NCI-H128 (cell line): Measurements from ENCODE around the gene DLGAP4.

Experiments
- DNase-seq: peaks from one replicate; lab custom pipeline; 2025; ENCODE audit not compliant: unreplicated experiment; lab: John Stamatoyannopoulos, UW

The DLGAP4 gene

DNA sequence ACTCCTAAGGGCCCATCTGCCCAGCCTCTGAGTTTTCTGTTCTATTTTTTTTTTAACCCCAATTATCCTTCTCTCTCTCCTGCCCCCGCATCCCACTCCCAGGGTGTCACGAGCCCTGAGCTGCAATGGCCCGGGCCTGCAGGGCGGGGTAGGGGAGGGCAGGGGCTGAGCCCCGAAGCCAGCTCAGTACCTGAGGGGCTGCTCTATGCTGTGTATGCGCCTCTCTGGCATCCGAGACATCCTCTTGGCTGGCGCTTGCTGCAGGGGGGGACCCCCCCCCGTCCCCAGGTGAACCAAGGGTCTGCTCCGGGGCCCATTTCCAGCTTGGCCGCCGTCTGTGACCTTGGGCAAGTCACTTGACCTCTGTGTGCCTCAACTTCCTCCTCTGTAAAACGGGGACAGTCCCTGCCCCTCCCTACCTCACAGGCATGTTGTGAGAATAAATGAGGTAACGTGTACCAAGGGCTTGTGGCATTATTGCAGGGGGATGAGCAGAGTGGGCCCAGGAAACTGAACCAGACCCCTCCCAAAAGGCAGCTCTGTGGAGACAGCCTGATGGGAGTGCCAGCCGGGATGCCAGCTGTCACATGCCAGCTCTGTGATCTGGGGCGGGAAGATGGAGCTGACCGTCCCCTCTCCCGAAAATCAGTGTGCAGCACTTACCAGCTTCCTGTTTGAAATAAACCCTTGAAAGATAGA is 222.2 kb downstream of the DLGAP4 start:
- no peak for DNase-seq

DNA sequence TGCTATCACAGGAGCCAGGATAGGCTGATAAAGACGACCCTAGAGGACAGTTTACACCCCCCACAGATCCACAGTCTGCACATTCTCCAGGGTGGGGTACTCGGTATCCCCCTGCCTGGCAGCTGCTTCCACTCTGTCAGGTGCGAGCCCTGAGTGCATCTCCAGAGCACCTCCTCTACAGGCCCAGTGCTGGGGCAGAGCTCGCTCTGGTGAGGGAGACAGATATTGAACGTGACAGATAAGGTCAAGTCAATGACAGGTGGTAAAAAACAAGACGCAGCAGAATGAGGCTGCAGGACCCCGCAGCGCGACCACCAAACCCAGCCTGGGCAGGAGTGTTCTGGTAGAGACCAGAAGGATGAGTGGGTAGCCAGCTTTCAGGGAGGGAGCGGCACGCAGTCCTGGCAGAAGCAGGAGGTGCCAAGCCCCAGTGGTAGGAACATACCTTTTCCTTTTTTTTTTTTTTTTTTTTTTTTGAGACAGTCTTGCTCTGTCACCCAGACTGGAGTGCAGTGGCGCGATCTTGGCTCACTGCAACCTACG is 222.8 kb downstream of the DLGAP4 start:
- DNase-seq = no peak

DNA sequence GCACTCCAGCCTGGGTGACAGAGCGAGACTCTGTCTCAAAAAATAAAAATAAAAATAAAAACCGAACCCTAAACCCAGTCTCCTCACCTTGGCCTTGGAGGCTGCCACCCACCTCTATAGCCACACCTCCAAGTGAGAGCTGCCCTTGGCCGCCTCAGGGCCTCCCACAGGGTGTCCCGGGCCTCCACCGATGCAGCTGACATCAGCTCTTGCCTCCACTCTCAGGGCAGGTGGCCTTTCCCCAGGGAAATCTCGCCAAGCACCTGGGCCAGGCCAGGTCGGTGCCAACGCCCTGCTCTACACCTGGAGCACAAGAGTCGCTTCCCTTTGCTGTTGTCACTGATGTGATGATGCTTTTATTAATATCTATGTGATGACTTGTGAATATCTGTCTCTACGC is 226.2 kb downstream of the DLGAP4 start:
- DNase-seq = no peak

DNA sequence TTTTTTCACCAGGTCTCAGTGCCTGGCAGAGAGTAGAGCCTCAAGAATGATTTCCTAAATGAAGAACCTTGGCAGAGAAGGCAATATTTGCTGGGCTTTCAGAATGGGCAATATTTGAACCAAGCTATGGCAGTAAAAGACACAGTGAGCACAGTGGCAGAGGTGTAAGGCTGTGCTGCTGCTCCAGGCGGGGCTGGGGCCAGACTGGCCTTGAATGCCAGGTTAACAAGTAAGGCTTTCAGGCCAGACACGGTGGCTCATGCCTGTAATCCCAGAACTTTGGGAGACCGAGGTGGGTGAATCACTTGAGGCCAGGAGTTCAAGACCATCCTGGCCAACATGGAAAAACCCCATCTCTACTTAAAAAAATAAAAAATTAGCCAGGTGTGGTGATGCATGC is 226.7 kb downstream of the DLGAP4 start:
- no peak for DNase-seq

DNA sequence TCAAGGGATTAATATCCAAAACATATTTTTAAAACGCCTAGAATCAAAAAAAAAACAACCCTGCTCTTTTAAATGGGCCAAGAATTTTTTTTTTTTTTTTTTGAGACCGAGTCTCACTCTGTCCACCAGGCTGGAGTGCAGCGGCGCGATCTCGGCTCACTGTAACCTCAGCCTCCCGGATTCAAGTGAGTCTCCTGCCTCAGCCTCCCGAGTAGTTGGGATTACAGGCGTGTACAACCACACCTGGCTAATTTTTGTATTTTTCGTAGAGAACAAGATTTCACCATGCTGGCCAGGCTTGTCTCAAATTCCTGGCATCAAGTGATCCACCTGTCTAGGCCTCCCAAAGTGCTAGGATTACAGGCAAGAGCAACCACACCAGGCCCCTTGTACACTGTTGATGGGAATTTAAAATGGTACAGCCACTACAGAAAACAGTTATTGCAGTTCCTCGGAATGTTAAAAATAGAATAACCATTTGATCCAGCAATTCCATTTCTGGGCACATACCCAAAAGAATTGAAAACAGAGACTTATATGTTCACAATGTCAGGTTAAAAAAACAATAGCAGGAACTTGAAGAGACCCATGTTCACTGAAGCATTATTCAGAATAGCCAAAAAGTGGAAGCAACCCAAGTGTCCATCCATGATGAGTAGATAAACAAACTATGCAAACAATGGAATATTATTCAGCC is 232.0 kb downstream of the DLGAP4 start:
- DNase-seq = no peak

DNA sequence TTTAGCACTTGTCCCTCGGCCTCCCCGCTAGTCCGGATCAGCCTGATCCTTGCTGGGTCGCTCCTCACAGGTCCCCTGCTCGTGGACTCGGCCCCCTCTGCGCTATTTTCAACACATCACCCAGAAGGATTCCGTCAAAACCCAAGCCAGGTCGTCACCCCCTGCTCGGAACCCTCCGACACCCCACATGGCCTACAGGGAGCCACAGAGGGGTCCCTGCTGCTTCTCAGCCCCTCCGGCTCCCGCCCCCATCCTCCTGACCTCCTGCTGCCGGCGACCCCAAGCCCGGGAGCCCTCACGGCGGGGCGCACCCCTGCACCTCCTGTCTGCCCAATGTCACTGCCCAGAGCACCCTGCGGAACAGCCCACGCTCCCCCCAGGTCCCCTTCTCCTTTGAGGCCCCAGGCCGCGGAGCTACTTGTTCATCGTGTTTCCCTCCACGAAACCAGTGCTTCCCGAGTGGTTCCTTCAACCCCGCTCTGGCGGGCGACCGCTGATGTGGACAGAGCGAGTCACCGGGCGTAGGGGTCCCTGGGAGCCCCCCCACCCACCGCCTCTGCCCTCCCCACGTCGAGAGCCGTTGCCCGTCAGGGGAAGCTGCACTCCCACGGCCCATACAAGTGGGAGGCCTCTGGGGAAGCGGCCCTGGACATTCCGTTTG is 234.5 kb downstream of the DLGAP4 start:
- no peak for DNase-seq

GRCh38 chr20:36541227-36541767 is 235.2 kb downstream of the DLGAP4 start, which contains the start of gene MYL9:
TSS of gene MYL9 (plus strand) at chr20:36541519. CDS start at chr20:36544885, 3,366 bp downstream.
- DNase-seq = no peak

DNA sequence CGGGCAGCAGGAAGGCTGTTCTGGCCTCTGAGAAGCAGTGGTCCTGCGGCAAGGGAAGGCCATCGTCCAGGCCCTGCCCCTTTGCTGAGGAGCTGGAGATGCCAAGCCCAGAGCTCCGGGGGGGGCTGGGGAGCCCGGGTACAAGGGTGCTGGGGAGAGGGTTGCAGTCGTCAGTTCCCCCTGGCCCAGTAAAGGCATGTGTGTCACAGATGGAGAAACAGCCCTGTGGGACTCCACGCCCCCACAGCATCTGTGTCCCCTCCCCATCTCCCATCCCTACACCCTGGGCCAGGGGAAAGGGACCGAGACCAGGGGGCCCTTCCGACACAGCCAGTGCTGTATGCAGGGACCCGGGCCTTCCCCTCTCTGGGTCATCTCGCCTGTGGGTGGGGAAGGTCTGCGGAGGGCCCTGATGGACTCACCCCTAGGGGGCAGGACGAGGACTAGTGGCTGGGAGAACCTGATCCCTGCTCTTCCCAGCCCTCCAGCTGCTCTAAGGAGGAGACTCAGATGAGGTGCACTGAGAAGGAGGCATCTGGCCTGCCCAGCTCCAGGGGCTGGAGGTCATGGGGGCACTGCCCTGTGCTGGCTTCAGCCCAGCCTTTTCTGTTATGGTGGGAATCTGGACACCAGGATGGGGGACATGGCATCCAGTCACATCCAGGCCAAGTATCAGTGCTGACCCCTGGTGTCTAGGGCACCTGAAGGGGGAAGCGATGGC is 235.8 kb downstream of the DLGAP4 start:
- no peak for DNase-seq

- no peak for DNase-seq
These were observed 236.5 kb downstream of the DLGAP4 start for GRCh38 chr20:36542516-36543183.

DNA sequence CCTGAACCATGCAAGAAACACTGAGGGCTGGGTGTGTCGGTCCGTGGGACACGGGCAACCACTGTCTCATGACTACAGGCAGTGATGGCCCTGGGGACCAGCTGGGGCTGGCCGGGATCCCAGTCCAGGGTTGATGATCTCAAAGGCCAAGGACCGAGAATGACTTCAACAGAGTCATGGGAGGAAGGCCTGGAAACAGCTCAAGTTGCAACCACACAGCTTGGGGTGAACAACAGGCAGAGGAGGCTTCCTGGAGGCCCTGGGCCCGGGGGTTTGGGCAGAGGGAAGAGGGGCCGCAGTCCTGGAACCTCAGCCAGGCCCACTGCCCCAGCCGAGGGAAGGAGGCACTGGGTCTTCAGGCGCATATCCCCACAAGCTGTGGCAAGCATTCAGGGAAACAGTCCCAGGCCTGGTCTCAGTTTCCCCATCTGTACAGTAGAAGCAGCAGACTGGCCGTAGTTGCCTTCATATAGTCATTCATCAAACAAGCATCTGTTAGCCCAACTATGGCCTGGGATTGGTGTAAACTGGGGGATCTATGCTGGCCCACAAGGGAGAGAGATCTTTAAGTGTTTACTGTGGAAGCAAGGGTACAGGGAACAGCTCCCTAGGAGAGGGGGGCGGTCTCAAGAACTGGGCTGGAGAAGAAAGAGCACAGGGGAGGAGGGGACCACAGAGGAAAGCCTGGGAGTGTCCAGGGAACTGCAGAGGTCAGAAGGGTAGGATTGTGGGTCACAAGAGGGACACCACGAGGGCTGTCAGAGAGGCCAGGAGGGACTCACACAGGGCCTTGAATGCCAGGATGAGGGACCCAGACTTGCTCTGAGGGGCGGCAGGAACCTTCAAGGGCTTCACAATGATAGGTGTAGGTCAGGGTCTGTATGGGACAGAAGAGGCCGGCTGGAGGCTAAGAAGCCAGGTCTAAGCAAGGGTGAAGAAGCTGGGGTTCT is 237.3 kb downstream of the DLGAP4 start:
- no peak for DNase-seq

DNA sequence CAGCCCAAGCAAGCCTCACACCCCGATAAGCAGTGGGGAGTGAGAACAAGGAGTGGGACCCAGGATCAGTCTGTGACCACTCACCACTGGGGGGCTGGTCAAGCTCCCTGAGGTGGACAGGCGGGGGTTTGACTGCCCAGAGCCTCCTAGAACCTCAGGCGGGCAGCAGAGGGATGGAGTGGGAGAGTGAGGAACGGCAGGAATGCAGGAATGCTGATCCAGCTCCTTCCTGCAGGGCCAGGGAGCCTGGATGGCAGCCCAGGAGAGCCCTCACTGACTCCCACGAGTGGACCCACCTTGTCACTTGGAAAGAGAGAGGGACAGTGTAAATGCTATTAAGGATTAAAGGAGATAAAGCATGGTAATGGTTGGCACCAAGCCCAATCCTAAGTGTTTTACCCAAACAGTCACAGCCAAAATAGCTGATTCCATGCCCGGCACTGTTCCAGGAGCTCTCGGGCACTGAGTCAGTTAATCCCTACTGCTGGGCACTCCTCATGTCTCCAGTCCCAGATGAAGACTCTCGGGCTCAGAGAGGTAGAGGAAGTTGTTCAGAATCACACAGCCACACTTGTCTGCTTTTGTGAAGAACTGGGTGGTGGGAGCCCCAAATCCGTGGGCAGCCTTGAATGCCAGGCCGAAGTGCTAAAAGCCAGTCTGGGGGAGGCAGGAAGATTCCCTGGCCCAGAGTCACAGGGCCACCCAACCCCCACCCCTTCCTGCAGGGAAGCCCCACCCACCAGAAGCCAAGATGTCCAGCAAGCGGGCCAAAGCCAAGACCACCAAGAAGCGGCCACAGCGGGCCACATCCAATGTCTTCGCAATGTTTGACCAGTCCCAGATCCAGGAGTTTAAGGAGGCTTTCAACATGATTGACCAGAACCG is 238.2 kb downstream of the DLGAP4 start:
- DNase-seq = no peak

GRCh38 chr20:36546111-36546736 is 240.1 kb downstream of the DLGAP4 start:
- no peak for DNase-seq

GRCh38 chr20:36547186-36548005 is 241.3 kb downstream of the DLGAP4 start:
- no peak for DNase-seq

DNA sequence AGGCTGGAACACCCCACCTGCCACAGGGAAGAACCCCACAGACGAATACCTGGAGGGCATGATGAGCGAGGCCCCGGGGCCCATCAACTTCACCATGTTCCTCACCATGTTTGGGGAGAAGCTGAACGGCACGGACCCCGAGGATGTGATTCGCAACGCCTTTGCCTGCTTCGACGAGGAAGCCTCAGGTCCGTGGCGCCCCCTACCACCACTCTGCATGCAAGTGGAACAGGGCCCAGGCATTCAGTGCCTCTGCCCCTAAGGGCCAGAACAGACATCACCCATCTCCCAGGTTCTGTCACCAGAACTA is 241.8 kb downstream of the DLGAP4 start:
- DNase-seq = no peak

DNA sequence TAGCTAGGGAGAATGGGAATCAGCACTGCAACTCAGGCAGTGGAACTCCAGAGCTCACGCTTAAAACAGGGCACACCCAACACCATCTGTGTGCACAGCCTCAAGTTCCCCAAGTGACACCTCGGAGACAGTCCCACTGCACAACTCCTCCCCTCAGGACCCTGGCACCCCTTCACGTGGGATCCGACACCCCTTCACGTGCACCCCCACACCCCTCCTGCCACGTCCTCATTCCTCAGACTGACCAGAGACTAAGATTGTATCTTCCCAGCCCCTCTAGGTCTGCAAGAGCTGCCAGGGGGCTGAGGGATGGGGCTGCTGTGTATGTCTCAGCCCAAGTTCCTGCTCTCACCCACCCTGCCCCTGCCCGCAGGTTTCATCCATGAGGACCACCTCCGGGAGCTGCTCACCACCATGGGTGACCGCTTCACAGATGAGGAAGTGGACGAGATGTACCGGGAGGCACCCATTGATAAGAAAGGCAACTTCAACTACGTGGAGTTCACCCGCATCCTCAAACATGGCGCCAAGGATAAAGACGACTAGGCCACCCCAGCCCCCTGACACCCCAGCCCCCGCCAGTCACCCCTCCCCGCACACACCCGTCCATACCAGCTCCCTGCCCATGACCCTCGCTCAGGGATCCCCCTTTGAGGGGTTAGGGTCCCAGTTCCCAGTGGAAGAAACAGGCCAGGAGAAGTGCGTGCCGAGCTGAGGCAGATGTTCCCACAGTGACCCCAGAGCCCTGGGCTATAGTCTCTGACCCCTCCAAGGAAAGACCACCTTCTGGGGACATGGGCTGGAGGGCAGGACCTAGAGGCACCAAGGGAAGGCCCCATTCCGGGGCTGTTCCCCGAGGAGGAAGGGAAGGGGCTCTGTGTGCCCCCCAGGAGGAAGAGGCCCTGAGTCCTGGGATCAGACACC is 242.8 kb downstream of the DLGAP4 start:
- DNase-seq = no peak

DNA sequence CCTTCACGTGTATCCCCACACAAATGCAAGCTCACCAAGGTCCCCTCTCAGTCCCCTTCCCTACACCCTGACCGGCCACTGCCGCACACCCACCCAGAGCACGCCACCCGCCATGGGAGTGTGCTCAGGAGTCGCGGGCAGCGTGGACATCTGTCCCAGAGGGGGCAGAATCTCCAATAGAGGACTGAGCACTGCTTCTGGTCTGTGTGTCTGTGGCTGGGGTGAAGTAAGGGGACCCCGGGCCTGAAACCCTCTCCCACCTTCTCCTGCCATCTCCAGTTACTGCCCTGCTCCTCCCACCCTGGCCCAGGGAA is 243.4 kb downstream of the DLGAP4 start:
- DNase-seq = no peak
